UCSD-AML1 (cell line): Measurements from ENCODE around the gene TMEM132D.
"Not testable (repeated sequence)": the region's sequence is repeated elsewhere in the genome, so short reads cannot be mapped to it uniquely, and the experiment has no call there.

Source experiments
- DNase-seq: peaks from one replicate; lab custom pipeline; 2025; ENCODE audit not compliant: unreplicated experiment; lab: John Stamatoyannopoulos, UW

Gene TMEM132D

DNA sequence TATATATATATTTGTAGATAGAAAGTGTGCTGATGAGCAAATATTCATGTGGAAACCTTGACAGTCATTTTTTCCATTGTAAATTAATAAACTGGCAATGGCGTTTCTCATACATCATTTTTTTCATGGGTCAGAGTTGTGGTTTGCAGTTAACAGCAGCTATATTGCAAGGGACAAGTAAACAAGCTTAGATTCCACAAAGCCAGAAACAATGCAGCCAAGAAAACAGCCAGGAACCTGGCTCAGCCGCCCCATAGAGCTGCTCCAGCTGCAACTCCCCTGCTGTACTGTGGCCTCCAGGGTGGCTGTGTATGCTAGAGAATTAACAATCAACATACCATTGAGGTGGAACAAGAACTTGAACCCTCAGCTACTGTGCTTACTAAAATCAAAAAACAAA is 298.2 kb downstream of the TMEM132D start:
- no peak for DNase-seq

GRCh38 chr12:129604506-129604905 is 299.3 kb downstream of the TMEM132D start:
- DNase-seq: no peak

GRCh38 chr12:129599406-129599805 is 304.4 kb downstream of the TMEM132D start:
- DNase-seq: no peak

- no peak for DNase-seq
Measured at GRCh38 chr12:129594098-129594497, 309.7 kb downstream of the TMEM132D start.

DNA sequence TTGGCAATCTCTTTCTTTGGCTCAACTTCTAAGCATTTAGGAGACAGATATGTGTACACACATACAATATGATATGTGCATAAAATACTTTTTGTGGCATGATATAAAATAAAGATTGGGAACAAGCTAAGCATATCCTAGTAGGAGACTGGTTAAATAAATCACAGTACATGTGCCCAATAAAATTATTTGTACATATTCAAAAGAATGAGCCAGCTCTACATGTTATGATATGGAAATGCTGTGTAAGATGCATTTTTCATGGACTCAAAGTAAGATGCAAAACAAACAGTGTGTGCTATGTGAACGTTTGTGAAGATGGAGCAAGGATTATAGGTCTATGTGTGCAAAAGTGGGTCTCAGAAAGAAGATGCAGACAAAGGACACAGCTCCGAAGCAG is 311.4 kb downstream of the TMEM132D start:
- no peak for DNase-seq

- DNase-seq: no peak
Measured at GRCh38 chr12:129589503-129589902, 314.3 kb downstream of the TMEM132D start.

- DNase-seq: no peak
Measured at GRCh38 chr12:129588142-129588541, 315.7 kb downstream of the TMEM132D start.

DNA sequence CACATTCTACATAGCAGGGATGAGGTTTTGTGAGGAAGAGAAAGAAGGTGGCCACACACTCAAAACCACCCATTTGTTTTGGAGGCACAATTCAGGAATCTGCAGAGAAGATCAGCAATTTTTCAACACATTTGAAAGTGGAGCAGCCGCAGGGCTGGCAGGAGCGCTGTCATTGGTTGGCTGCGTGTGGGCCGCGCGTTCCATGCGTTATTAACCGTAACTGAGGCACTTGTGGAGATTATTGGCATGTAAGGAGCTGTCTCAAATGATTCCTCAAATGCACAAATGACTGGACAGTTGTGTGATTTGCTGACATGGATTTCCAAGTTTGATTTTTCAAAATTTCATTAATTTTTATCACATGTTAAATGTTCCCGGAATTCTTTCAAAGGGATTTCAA is 318.5 kb downstream of the TMEM132D start:
- DNase-seq: no peak

DNA sequence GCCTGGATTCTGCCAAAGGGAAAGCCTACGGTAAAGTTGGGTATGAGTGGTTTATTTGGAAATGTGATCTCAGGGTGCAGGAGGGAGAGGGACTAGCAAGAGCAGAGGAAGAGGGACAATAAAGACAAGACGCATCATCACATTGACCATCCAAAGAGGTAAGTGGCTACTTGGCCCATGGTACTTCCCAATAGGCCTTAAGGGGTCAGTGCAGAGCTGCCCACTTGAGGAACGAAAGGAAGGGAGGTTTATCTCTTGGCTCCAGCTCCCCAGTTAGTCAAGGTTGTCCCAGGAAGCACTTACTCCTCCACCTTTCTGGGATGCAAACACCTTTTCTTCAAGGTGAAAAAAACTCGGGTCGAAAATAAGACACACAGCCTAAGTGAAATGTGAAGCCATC is 323.9 kb downstream of the TMEM132D start:
- DNase-seq: no peak

DNA sequence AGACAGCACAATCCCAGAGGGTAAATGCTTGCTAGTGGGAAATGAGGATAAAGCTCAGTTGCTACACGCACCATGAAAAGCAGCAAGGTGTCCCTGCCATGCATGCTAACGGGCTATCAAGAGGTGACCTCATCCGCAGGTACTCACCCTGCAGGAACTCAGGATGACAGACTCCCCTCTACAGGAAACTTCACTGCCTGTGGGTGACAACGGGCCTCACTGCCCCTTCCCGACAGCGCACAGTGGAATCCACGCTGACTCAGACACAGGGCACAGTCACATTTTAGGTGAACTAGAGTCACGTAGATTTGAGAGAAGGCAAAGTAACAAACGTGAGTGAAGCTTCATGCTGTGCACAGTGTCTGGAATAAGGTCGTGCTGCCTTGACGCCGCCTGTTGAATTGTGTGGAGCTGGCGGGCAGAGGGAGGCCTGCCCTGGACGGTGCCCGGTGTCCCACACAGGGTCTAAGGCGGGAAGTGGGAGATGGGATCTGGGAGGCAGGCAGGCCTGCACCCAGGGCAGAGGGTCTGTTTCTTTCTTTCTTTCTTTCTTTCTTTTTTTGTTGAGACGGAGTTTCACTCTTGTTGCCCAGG is 331.8 kb downstream of the TMEM132D start:
- no peak for DNase-seq

DNA sequence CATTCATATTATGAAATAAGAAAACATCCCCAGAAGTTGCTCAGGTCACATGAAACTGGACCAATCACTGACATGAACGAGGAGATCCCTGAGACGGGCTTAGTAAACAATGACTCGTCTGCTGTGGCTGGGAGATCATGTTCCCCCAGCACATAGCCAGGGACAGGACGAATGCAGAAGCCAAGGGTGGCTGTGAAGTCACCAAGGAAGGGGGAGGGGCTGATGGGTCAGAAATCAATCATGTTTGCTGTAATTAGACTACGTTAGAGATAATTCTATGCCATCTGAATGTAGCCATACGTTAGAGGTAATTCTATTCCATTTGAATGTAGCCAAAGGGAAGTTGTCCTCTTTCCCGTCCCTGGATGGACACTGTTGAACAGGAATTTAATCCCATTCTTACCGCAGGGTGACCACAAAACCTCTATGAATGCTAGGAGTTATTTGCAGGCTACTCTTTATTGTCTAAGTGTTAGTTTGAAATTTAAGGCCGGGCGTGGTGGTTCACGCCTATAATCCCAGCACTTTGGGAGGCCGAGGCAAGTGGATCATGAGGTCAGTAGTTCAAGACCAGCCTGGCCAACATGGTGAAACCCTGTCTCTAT is 332.9 kb downstream of the TMEM132D start:
- DNase-seq: no peak

DNA sequence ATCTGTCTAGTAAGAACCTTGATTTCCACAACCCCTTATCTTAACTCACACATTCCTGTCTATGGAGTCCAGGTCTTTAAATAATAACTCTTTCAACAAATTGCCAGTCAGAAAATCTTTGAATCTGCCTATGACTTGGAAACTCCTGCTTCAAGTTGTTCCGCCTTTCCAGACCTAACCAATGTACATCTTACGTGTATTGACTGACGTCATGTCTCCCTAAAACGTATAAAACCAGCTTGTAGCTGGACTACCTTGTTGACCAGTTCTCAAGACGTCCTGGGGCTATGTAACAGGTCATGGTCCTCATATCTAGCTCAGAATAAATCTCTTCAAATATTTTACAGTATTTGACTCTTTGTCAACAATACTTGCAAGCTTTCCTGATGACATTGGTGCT is 337.0 kb downstream of the TMEM132D start:
- no peak for DNase-seq

DNA sequence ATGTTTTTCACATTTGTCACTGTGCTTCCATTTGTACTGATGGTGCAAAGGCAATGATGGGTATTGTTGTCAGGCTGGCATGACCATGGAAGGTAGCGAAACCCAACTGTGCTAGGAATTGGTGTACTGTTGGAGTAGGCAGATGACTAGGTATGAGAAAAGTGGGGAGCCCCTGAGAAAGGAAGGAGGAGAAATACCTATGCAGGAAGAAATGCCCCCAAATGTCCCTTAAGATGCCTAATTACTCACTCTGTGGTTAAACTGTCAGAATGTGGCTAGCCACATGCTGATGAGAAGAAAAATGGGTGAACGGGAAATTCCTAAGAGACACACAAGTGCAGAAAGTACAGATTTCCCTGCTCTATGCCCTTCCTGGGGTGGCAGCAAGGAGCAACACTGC is 339.1 kb downstream of the TMEM132D start:
- no peak for DNase-seq

DNA sequence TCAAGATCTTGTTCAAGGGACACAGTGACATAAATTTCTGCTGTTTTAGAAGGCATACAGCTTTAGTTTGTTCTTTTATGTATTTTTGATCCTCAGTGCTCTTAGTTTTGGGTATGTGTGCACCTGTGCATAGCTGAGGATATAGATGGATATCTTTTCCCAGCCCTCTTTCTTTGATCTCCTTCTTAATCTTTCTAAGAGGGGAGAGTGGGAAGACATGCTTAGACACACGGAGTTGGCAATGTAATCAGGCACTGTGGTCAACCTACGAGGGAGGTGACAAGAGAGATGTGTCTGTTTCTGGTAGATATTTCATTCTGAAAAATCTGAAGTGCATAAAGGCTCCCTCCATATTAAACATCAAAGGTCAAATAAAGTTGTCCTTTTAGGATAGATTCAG is 340.6 kb downstream of the TMEM132D start:
- DNase-seq: no peak

DNA sequence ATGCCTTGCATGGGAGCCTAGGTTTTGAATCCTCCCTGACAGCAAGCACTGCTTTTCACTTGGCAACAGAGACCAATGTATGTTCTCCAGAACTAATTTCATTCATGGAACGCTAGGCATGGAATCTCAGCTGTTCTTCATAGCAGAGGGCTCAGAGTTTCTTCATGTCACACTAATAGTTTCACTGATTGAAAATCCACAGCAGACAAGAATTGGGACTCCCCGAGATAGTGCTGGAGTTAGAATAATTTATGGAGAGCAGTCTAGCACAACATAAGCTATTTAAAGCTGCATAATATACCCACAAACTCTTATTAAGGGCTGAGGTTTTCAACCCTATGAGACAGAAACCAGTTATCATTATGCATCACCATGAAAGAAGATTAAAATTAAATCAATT is 342.5 kb downstream of the TMEM132D start:
- no peak for DNase-seq

DNA sequence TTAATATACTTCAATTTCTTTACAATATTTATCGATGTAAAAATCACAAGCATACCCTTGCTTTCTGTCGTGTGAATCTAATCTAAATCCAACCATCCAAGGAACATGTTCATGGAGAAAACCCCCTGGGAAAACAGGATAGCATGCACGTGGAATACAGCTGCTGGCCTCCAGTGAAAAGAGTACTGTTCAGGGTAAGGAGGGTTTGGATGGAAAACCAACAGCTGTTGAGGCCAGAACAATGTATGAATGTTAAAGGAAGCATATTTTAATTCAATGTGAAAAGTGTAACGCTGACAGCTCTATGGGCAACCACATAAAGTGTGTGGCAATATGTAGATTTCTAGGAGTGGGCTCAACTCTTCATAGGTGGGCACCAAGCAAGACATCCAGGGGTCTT is 344.0 kb downstream of the TMEM132D start:
- no peak for DNase-seq

DNA sequence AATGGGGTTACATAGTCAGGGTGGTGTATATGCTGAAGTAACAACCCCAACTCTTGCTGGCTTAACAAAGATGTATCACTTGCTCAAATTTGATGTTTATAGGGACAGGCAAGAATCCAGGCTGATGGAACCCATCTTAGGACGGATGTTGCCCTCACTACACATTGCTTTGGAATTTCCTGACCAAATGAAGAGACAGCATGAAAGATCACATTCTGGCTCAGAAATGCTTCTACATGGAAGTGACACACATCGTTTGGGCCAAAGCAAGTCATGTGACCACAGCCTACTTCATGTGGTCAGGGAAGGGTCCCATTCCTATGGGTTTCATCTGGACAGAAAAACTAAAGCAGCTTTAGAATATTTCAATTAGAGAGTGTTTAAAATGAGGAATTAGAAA is 345.8 kb downstream of the TMEM132D start:
- no peak for DNase-seq

DNA sequence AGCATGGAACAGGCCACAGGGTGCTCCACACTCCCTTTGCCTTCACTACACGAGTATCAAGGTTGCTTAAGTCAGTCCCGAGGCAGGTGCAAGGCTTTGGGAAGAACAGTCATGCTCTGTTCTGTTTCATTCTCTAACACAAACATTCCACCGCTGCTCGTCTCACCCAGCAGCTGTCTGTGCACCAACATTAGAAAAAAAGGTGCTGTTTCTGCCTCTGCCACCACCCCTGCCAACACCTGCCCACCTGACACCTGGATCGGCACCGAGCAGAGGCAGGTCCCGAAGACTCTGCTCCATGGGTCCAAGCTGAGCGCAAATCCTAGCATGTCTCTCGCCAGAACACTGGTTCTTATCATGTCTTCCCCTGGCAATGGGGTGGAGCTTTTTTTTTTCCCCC is 347.7 kb downstream of the TMEM132D start:
- DNase-seq: no peak

DNA sequence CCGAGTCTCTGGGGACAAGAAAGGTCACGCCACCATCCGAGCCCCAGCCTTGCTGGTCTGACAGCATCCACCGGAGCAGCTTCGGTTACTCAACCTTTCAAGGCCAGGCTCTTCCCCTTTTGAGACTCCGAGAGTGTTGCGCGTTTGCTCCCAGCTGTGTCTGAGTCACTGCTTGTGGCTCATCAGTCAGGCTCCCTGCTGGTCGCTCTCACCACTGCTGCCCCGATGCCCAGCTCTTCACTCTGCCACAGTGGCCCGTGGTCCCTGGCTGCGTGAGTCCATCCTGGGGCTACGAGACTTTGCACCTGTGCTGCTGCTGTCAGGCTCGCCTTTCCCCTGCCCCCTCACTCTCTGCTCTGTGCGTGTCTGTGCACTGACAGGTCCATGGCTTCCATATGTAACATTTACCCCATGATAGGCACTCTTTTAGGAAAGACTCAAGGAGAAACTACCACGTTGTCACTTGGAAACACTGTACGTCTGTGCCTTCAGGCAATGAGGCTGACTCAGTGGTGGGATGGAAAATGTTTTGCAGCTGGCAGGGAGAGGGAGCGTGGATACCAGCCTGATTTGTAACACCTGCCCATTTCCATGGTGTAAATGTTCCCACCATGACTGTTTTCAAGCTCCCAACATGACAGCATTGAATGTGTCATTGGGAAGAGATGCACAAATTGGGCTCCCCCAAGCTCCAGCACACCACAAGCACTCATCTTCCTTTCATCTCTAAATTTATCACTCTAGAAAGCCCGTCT is 350.7 kb downstream of the TMEM132D start:
- no peak for DNase-seq

DNA sequence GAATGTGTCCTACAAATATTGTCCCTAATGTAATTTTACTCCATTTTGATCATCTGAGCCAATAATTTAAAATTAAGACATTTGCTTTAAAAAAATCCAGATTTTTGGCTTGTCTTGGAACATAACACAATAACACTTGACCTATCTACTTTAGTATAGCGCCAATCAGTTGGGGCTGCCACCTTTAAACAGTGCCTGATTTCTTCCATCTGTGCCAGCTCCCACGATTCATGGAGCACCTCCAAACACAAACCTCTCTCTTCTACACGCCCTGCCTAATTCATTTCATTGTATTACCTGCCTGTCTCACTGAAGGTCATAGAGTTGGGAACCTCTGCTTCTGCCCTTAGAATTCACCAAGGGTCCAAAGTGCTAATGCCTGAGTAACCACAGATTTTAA is 352.4 kb downstream of the TMEM132D start:
- no peak for DNase-seq

- DNase-seq: no peak
Measured at GRCh38 chr12:129550353-129550752, 353.5 kb downstream of the TMEM132D start.

- no peak for DNase-seq
Measured at GRCh38 chr12:129549656-129550055, 354.2 kb downstream of the TMEM132D start.

DNA sequence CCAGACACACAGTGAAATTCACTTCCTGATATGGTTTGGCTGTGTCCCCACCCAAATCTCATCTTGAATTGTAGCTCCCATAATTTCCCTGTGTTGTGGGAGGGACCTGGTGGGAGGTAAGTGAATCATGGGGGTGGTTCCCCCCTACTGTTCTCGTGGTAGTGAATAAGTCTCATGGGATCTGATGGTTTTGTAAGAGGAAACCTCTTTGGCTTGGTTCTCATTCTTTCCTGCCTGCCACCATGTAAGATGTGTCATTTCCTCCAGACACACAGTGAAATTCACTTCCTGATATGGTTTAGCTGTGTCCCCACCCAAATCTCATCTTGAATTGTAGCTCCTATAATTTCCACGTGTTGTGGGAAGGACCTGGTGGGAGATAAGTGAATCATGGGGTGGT is 354.8 kb downstream of the TMEM132D start:
- DNase-seq: not testable (repeated sequence)
